Inflammatory macrophage treated with lipopolysaccharide for 4 hours (primary cell): ENCODE measurements around the gene MRM3.
"Not testable (repeated sequence)": the region's sequence is repeated elsewhere in the genome, so short reads cannot be mapped to it uniquely, and the experiment has no call there.

Experiments used
- DNase-seq: peaks from one replicate; pipeline ENCODE4 v3.0.0-alpha.2; 2020

The MRM3 gene

GRCh38 chr17:828761-829160 lies 46.6 kb downstream of the MRM3 start:
- DNase-seq = no peak

GRCh38 chr17:829614-830013 lies 47.5 kb downstream of the MRM3 start:
- DNase-seq = not testable (repeated sequence)

GRCh38 chr17:830381-830780 lies 48.2 kb downstream of the MRM3 start:
- DNase-seq = no peak

GRCh38 chr17:830950-831349 lies 48.8 kb downstream of the MRM3 start:
- no peak for DNase-seq

- DNase-seq = no peak
These were observed 52.0 kb downstream of the MRM3 start for GRCh38 chr17:834136-834535.

- no peak for DNase-seq
These were observed 53.1 kb downstream of the MRM3 start for GRCh38 chr17:835263-835662.

- not testable (repeated sequence) for DNase-seq
These were observed 53.6 kb downstream of the MRM3 start for GRCh38 chr17:835721-836120.

- no peak for DNase-seq
These were observed 54.0 kb downstream of the MRM3 start for GRCh38 chr17:836151-836550.

- no peak for DNase-seq
These were observed 56.3 kb downstream of the MRM3 start for GRCh38 chr17:838486-838885.

- no peak for DNase-seq
These were observed 59.2 kb downstream of the MRM3 start for GRCh38 chr17:841313-841712.
